HPDE6-E6E7 (cell line): ENCODE results near the gene TFDP1.

Experiments used
- DNase-seq: peaks from one replicate; pipeline ENCODE4 v3.0.0; 2011; ENCODE audit warnings: missing footprints; ENCODE audit errors: extremely low spot score

TFDP1 gene

DNA sequence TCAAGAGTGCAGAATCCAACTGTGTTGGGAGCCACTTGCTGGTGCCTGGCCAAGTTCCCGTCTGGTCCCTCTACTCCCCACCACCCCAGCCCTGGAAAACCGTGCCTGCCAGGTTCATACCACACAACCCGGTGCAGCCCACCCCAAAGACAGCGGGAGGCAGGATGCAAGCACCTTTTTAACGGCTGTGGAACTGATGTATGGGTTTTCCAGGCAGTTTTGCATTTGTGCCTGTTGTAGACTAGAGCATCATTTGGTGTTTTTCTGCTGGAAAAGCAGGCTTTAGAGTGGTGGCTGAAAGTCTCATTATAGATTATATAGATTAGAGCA, 13.5 kb downstream of the TFDP1 start:
- DNase-seq: no peak

DNA sequence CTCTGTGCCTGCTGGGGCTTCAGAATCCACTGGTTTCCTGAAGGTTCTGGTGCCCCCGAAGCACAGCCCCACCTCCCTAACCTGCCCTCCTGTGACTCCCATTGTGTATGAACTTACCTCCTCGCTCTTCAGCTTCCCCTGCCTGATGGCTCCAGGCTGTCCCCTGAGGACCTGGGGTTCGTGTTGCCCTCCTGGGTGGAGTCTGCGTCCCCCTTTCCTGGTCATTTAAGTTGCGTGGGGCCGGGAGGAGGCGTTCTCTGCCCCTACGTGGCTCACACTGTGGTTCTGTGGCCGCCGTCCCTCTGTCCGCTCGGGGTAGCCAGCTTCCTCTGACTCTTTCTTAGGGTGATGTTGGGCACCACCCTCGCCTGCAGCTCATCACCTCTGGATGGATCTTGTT, 13.9 kb downstream of the TFDP1 start:
- no peak for DNase-seq

- DNase-seq: no peak
Observed at GRCh38 chr13:113599391-113599790, 14.8 kb downstream of the TFDP1 start.

DNA sequence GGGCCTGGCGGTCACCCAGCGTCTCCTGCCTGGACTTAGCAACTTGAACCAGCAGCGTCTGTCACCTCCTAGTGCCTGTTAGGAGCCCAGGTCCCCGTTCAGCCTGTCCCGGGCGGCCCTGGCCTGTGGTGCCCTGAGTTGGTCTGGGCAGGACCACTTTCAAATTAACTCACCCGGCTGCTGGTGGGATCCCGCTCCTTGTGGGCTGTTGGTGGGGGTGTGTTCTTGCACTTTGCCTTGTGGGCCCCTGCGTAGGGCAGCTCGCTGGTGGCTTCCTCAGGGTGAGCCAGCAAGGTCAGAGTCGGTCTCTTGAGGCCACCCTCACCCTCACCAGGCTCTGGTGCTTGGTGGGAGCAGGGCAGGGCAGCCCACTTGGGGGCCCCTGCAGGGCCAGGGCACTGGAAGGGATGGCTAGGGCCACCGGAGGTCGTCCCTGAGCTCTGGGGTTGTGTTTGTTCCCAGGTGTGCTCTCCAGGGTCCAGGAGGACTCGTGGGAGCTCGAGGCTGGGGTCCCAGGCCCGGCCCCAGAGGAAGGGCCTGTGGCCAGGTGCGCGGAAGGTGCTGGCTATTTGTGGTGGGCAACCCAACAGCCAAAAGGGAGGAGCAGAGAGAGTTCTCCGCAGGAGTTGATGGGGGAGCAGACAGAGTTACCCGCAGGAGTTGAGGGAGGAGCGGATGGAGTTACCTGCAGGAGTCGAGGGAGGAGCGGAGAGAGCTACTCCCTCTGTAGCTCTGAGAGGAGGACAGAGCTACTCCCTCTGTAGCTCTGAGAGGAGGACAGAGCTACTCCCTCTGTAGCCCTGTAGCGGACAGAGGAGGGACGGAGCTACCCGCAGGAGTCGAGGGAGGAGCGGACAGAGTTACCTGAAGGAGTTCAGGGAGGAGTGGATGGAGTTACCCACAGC, 16.9 kb downstream of the TFDP1 start:
- no peak for DNase-seq

- DNase-seq: no peak
Observed at GRCh38 chr13:113602291-113602988, 17.9 kb downstream of the TFDP1 start.

DNA sequence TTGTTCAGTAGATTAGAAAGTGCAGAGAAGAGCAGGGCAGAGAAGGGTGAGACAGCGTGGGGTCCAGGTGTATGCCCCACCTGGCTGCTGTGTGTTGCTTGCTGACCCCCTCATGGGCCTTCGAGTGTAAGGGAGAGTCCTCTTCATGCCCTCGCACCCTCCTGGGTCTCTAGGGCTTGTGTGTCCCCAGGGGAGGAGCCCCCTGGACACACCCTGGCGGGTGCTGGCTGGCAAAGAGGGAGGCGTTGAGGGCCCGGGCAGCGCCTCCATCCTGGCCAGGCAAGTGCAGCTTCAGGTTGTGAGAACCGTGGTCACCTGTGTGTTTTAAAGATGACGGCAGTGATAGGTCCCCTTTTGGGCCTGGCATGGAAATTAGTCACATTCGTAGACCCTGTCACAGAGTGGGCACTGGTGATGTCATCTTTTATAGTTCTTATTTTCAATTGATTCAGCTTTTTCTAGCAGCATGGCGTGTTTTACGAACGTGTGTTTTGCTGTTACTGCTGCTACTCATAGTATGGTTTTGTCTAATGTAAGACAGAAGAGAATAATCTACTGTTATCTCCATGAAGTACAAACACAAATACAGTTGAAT, 18.7 kb downstream of the TFDP1 start:
- no peak for DNase-seq

DNA sequence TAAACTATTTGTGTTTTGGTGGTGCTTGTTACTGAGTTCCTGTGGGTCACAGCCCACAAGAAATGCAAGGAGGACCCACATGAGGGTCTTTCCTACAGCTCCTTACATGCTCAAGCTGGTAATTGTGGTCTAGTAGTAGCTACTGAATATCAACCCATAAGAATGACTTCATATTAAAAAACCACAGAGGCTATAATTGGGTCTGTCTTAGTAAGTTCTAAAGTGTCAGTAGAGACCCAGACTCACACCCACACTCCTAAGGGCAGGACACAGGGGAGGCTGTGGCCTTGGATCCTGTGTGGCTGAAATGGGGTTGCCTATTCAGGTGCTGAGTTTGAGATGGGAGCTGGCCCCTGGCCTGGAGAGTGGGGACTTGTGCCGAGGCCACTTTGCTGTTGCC, 19.6 kb downstream of the TFDP1 start:
- DNase-seq: no peak

- DNase-seq: no peak
Observed at GRCh38 chr13:113605461-113605860, 20.9 kb downstream of the TFDP1 start.

DNA sequence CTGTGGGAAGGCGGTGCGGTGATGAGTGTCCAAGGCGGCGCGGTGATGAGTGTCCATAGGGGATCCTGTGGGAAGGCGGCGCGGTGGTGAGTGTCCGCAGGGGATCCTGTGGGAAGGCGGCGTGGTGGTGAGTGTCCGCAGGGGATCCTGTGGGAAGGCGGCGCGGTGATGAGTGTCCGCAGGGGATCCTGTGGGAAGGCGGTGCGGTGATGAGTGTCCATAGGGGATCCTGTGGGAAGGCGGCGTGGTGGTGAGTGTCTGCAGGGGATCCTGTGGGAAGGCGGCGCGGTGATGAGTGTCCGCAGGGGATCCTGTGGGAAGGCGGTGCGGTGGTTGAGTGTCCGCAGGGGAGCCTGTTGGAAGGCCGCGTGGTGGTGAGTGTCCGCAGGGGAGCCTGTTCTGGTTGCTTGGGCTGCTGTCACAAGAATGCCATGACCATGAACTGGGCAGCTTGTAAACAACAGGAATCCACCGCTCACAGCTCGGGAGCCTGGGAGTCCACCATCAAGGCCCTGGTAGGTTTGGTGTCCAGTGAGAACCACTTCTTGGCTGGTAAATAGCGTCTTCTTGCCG, 21.4 kb downstream of the TFDP1 start:
- no peak for DNase-seq

GRCh38 chr13:113607056-113607888, 22.7 kb downstream of the TFDP1 start:
- DNase-seq: no peak

GRCh38 chr13:113607889-113608635, 23.5 kb downstream of the TFDP1 start:
- no peak for DNase-seq

DNA sequence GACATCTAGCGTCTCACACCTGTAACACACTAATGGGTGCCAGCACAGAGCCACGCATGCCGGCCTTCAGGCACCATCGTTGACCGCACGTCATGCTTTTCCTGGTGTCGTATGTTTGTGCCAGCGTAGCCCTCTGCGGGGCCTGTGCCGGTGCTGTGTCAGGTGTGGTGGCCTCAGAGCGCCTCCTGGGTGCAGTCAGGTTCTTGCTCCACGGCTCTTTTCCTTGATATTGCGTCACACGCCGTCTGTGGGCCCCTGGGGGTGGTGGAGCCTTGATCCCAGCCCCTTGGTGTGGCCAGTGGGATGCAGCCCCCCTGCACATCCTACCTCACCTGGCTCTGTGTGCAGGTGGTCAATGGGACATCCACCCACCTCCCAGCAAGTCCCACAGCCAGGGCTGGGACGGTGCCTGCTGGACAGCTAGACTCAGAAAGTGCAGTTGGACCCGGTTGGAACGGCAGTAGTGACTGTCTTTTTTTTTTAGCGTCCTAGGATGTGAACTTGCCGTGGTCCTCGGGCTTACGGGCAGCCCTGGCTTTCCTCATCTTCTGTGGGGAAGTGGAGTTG, 24.5 kb downstream of the TFDP1 start:
- DNase-seq: no peak

- no peak for DNase-seq
Observed at GRCh38 chr13:113609616-113610015, 25.1 kb downstream of the TFDP1 start.

DNA sequence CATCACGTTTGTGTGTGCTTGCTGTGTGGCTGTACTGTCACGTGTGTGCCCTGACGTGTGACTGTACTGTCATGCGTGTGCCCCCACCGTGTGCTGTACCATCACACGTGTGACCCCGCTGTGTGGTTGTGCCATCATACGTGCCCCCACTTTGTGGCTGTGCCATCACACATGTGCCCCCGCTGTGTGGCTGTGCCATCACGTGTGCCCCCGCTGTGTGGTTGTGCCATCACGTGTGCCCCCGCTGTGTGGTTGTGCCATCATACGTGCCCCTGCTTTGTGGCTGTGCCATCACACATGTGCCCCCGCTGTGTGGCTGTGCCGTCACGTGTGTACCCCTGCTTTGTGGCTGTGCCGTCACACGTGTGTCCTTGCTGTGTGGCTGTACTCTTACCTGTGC, 25.7 kb downstream of the TFDP1 start:
- no peak for DNase-seq

GRCh38 chr13:113611996-113612395, 27.4 kb downstream of the TFDP1 start:
- no peak for DNase-seq

- no peak for DNase-seq
Observed at GRCh38 chr13:113612607-113613006, 28.1 kb downstream of the TFDP1 start.

- DNase-seq: no peak
Observed at GRCh38 chr13:113613789-113614379, 29.3 kb downstream of the TFDP1 start.

DNA sequence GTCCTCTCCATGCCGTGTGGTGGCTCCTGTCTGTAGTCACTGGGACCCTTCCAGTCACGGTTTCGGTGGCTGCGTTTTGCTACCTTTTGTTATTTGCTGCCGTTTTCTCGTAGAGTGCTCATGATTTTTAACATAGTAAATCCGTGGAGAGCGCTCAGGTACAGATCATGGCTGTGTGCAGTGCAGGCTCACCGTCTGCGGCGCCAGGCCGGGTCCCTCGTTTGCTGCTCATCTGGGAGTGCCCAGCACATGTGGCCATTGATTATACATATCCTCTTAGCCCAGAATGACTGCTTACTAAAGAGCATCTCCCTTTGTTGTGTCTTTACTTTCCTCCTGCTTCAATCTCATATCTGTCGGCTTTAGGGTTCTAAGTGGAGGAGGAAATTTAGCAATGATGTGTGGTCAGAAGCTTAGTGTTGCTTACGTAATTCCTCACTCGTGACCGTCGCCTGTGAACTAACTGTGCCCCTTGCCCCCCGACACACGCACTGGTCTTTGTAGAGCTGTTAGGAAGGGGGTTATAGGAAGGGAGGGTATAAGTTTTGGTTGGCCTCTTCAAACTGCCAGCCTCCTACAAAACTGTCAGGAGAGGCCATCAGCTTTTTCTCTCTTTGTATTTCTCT, 31.8 kb downstream of the TFDP1 start:
- no peak for DNase-seq

GRCh38 chr13:113616991-113617749, 32.6 kb downstream of the TFDP1 start:
- no peak for DNase-seq
